CD4-positive, alpha-beta T cell treated with Interleukin-17A for 4 hours (primary cell): ENCODE data around the gene A2ML1.
"Not testable (repeated sequence)": the region's sequence is repeated elsewhere in the genome, so short reads cannot be mapped to it uniquely, and the experiment has no call there.

Experiments used
- DNase-seq: peaks from one replicate; pipeline ENCODE4 v3.0.0-alpha.2; 2020; ENCODE audit warnings: mixed read lengths

A2ML1 gene

DNA sequence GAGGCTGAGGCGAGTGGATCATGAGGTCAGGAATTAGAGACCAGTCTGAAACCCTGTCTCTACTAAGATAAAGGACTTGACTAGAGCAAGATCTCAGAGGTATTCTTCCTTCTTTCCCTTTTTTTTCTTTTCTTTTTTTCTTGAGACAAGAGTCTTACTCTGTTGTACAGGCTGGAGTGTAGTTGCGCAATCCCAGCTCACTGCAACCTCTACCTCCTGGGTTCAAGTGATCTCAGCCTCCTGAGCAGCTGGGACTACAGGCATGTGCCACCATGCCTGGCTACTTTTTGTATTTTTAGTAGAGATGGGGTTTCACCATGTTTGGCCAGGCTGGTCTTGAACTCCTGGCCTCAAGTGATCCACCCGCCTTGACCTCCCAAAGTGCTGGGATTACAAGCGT, 37.0 kb downstream of the A2ML1 start:
- DNase-seq: not testable (repeated sequence)

DNA sequence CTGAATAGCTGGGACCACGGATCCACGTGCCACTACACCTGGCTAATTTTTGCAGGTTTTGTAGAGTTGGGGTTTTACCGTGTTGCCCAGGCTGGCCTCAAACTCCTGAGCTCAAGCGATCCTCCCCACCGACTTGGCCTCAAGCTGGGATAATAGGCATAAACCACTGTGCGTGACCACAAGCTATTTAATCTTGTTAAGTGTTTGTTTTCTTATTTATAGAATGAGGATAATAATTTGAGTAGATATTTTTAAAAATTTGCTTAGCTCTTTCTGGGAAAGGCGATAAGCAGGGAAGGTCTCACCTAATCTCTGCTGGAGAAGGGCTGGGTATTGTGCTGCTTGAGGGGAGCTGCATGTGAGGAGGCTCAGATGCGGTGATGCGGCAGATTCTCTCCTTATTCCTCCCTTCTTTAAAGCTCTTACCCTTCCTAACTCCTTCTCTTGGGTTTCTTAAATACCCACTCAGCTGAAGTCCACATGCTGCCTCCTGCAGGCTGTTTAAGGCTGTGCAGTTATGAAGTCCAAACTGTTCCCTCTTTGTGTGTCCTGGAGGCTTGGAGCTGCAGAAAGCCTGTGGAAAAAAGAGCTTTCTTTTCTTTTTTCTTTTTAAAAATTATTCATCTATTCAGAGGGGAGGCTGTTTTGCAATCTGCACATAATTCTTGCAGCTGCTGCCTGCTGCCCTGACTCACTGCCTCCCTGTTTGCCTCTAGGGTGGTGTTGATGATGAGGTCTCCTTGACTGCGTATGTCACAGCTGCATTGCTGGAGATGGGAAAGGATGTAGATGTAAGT, 37.9 kb downstream of the A2ML1 start:
- DNase-seq: peak; percentile 49

DNA sequence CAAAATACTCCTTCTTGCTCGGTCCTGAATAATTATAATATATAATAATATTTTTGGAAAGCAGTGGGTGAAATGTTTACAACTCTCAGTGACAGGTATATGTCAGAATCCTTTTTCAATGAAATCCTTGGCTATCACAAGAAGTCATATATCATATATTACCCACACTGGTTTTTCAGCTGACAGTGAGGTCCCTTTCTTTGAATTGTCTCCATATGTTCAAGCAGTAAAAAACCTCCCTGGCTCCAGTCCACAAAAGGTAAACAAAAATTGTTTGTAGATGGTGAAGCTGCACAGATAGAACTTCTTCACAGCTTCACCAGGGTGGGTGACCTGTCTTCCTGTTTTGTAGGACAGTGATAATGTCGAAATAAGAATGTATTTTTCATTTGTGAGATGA, 44.0 kb downstream of the A2ML1 start:
- no peak for DNase-seq

DNA sequence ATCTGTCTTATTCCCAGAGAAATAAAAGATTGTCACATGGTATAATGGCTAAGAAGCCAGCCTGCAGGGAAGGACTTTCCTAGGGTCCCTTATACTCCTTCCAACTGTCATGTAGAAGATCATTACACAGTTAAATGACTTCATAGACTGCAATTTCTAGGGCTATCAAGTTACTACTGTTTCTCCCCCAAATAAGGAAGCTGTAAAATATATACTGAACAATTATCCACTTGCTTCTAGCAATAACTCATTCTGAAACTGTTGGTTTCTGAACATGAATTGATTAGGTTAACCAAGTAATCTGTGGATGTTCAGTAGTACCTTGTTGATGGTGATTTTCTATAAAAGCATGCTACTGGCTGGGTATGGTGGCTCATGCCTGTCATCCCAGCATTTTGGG, 44.6 kb downstream of the A2ML1 start:
- DNase-seq: no peak

DNA sequence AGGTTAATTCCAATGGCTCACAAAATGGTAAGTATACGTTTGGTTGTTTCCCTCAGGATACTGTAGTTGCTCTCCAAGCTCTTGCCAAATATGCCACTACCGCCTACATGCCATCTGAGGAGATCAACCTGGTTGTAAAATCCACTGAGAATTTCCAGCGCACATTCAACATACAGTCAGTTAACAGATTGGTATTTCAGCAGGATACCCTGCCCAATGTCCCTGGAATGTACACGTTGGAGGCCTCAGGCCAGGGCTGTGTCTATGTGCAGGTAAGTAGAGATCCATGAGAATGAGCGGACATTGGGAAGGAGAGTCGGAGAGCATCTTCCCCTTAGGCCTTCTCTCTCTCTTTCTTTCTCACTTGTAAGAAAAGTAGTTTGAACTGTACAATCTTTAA, 45.4 kb downstream of the A2ML1 start:
- no peak for DNase-seq

DNA sequence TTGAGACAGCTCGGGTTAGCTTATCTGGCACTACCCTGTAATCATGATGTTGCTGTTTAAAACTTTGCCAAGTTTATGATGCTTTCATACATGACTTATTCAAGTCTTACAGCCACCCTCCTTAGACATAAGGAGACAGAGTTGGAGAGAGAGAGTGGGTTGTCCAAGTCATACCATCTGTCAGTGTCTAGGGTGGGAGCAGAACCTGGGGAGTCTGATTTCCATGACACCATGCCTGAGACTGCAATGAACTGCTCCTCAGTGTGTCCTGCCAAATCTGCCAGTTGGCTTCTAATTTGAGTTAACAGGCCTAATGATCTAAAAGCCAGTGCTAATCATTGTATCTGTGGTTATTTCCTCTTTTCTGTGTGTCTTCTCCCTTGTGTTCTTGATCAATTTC, 48.2 kb downstream of the A2ML1 start:
- DNase-seq: no peak

DNA sequence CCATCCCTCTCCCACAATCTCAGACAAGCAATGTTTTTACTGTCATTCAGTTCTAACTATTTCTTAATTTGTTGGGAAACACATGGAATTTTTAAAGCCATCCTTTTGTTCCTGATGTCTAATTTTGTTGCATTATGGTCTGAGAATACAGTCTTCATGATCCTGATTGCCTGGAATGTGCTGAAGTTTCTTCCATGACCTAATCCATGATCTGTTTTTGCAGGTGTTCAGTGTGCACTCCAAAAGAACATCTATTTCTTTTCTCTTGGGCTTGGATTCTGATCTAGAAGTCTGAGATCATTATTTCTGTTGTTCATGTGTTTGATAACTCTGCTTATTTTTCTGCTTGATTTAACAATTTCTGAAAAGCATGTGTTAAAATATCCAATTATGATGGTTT, 48.6 kb downstream of the A2ML1 start:
- no peak for DNase-seq

DNA sequence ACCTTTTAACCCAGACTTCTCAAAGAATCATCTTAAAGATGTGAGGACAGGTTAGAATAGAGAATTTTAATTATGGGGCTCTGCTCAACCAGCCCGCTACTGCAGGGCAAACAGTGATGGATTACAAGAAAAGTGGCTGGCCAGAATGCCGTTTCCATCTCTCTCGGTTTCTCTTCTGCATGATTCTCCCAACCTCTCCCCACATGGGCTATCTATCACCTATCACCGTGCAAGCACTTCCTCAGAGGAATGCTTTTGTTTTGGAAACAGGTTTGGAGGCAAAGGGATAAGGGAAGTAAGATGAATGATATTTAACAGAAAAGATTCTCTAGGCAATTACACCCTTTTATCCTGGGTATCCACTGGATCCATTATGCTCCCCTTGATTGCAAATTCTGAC, 54.5 kb downstream of the A2ML1 start:
- no peak for DNase-seq

DNA sequence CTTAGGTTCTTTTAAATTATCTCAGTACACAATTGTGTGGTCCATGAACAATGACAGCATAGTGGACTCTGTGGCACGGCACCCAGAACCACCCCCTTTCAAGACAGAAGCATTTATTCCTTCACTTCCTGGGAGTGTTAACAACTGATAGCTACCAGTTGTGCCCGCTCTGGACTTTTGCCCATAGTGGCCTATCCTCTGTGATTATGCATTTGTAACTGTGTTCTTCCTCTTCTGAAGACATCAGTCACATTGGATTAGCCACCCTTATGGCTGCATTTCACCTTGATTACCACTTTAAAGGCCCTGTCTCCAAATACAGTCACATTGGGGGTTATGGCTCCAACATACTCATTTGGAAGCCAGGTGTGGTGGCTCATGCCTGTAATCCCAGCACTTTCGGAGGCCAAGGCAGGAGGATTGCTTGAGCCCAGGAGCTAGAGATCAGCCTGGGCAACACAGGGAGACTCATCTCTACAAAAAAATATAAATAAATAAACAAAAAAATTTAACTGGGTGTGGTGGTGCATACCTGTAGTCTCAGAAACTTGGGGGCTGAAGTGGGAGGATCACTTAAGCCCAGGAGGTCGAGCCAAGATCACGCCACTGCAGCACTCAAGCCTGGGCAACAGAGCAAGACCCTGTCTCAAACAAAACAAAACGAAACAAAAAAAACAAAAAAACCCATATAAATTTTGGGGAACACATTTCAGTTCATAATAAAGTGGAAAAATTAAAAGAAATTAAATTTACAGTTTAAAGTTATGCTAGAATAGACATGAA, 64.3 kb downstream of the A2ML1 start:
- no peak for DNase-seq

DNA sequence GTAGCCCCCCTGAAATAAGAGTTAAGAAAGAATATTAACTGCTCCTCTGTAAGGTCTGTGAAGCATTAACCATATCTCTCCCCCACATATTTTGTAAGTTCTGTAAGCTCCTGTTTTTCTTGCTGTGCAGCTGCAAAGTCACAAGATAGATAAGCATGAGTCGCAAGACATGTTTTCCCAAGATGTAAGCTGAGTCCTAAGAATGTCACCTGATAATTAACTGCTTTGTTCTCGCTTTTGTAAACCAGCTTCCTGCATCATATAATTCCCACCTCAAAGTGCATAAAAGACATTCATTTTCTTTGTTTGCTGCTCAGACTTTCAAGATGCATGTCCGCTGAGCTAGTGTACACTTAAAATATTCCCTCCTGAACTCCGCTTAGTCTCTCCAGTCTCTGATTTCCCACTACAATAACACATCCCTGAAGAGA, 64.9 kb downstream of the A2ML1 start:
- DNase-seq: no peak

DNA sequence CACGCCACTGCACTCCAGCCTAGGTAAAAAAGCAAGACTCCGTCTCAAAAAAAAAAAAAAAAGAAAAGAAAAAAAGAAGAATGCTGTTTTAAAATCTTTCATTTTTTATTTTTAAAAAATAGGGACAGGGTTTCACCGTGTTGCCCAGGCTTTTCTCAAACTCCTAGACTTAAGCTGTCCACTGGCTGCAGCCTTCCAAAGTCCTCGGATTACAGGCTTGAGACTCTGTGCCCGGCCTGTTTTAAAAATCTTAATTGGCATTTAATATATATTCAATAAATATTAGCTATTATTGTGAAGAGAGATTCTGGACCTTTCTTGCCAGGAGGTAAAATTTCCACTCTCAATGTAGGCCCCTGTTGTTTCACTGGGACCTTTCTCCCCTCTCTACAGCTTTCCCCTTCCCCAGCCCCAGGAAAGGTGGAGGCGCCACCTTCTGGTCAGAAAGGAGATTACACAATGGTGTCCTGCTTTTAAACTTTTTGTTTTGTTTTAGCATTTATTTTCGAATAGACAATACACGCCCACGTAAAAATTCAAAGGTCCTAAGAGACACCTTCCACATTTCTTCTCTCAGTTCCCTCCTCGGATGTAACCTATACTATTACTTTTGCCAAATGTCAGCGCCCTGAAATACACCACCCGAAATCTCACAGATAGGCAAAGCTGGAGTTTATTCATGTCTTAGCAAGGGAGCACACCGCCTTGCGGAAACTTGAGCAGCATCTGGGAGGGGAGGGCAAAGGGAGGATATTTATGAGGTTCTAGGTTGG, 68.1 kb downstream of the A2ML1 start:
- DNase-seq: peak; percentile 78

DNA sequence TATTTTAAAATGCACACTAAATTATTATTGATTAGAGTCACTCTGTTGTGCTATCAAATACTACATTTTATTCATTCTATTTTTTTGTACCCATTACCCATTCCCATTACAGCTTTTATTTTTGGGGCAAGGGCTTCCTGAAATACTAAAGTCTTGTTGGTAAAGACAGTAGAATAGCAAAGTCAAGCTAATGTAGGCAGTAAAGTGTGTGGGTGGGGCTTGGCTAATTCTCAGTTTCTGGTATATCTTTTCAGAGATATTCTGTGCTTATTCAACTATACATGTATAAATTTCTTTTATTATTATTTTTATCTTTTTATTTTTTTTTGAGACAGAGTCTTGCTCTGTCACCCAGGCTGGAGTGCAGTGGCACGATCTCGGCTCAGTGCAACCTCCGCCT, 69.6 kb downstream of the A2ML1 start:
- DNase-seq: no peak

DNA sequence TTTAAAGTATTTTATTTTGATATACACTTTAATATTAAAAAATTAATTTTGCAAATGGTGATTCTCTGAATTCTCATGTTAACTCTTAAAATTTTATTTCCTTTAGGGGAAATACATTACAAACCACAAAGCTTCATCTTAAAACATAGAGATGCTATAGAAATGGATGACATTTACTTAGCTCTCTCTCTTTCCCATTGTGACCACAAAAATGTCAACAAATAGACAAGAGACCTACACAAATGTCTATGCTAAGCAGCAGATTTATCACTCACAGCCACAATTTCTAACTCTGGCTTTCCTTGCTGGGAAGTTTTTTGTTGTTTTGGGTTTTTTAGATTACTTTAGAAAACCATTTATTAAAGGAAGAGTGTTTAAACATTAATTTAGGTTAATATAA, 72.0 kb downstream of the A2ML1 start:
- no peak for DNase-seq

DNA sequence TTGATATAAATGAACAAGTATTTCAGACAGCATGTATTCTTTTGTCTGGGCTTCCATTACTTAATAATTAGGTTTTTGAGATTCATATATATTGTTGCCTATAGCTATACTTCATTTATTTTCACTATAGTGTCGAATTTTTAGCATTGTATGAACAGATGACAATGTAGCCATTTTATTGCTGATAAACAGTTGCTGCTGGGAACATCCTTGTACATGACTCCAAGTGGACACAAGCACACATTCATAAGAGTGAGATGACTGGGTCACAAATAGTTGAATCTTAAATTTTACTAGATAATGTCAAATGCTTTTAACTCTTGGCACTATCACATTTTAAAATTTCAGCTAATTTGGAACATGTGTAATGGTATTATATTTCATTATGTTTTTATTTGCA, 72.6 kb downstream of the A2ML1 start:
- DNase-seq: no peak

DNA sequence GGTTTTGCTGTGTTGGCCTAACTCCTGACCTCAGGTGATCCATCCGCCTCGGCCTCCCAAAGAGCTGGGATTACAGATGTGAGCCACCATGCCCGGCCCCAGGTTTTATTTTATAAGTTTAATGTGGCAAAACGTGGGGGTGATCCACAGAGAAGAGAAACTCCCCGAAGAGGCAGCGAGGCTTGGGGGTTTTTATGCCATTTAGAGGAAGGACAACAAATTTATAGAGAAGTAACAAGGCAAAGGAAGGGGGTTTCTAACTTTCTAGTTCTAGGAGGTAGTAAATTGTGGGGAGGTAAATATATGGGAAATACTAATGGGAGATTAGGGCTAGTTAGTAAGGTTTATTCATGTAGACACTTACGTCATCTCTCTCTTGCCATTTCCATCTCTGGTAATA, 74.7 kb downstream of the A2ML1 start:
- no peak for DNase-seq

DNA sequence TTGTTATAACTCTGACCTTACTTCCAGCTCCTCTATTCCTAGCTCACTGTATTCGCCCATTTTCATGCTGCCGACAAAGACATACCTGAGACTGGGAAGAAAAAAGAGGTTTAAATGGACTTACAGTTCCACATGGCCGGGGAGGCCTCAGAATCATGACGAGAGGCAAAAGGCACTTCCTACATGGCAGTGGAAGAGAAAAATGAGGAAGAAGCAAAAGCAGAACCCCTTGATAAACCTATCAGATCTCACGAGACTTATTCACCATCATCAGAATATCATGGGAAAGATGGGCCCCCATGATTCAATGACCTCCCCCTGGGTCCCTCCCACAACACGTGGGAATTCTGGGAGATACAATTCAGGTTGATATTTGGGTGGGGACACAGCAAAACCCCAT, 77.4 kb downstream of the A2ML1 start:
- DNase-seq: no peak

DNA sequence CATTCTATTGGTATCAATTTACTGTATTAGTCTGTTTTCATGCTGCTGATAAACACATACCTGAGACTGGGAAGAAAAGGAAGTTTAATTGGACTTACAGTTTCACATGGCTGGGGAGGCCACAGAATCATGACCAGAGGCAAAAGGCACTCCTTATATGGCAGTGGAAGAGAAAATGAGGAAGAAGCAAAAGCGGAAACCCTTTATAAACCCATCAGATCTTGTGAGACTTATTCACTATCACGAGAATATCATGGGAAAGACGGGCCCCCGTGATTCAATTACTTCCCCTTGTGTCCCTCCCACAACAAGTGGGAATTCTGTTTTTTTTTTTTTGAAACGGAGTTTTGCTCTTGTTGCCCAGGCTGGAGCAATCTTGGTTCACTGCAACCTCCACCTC, 80.3 kb downstream of the A2ML1 start:
- DNase-seq: not testable (repeated sequence)

DNA sequence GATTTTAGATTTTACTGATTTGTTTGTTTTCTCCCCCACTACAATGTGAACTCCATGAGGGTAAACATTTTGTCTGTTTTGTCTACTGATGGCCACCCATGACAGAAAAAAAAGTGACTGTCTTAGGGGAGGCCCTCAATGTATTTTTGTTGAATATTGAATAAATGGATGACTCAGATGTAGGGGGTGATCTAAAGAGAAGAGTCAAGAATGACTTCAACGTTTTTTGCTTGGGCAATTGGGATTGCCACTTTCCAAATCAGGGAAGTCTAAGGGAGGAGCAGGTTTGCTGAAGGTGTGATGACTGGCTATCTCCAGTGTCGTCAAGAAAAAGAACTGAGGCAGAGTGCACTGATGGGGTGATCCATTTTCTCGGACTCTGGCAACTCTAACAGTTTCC, 81.2 kb downstream of the A2ML1 start:
- DNase-seq: no peak

DNA sequence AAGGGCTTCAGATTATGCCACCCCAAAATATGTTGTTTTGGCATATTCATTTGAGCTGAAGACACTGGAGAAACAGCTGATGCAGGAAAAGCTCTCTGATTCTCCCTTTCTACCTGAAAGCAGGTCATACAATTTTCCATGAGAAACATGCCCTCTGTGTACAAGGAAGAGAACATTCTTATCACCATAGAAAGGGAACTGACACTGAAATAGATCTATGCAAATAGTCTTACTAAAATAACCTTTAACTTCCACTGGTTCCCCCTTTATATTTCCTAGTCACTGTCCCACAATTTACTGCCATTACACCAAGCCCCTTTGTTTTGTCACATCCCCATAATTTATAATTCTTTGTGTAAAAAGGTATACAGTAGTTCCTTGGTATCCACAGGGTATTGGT, 82.2 kb downstream of the A2ML1 start:
- no peak for DNase-seq

DNA sequence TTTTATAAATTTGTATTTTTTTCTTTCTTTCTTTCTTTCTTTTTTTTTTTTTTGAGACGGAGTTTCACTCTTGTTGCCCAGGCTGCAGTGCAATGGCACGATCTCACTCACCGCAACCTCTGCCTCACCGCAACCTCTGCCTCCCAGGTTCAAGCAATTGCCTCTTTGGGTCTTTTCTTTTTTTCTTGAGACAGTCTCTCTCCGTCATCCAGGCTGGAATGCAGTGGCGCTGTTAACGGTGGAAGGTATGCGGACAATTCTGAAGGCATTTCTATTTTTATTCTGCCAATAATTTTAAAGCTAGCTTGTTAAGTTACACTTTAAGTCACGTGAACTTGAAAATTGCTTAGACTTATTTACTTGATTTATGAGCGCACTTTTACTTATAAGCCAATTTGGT, 83.1 kb downstream of the A2ML1 start:
- no peak for DNase-seq

DNA sequence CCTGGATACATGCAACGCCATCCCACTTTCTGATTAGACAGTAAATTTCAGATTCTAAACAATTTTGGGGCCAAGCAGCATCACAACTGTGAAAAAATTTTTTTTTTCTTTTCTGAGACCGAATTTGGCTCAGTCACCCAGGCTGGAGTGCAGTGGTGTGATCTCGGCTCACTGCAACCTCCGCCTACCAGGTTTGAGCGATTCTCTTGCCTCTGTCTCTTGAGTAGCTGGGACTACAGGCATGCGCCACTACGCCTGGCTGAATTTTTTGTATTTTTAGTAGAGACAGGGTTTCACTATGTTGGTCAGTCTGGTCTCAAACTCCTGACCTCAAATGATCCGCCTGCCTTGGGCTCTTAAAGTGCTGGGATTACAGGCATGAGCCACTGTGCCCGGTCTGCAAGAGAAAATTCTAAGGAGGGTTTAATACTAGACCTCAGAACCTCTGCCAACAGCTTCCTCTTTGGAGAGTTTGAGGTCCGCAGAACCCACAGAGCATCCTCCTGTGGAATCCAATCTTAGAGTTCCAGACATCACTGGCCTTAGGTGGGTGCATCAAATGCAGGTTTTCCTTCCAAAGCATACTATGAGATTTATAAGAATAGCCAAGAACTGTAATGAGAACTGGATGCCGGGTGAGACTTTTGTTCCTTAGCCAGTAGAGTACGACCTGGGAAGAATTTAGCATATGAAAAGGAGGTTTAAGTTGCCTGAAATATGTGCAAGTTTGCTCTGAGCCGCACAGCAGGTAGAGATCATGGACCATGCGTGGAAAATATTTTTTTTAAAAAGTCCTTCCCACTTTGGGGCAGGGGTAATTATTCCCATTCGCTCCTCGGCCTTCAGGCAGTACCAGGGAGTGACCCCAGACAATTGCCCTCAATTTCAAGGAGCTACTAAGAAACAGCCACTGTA, 84.1 kb downstream of the A2ML1 start:
- no peak for DNase-seq

DNA sequence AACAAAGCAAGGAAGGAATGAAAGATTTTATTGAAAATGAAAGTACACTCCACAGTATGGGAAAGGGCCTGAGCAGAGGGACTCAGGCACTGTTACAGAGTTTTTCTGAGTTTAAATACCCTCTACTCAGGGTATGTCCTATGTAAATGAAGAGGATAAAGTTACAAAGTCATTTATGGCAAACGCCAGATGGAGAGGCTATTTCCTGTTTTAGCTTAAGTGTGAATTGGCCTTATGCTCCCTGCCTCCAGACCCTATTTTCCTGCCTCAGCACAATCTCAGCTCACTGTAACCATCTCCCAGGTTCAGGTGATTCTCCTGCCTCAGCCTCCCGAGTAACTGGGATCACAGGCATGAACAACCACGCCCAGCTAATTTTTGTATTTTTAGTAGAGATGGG, 85.1 kb downstream of the A2ML1 start:
- no peak for DNase-seq

DNA sequence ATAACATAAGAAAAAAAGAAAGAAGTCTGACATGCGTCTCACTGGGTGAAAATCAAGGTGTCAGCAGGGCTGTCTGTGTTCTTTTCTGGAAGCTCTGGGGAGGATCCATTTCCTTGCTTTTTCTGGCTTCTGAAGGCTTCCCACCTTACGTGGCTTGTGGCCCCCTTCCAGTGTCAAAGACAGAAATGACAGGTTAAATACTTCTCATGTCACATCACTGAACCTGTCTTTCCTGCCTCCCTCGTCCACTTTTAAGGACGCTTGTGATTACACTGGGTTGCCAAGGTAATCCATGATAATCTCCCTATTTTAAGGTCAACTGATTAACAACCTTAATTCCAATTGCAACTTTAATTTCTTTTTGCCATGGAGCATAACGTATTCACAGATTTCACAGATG, 87.3 kb downstream of the A2ML1 start:
- no peak for DNase-seq
